ENCODE results near the gene FRMD8. TPM values are rescaled to one million over a fixed set of nuclear protein-coding genes. Genes with fewer than 3 reads are reported as not detected.

The FRMD8 gene
- polyA plus RNA-seq, 3 donors: 16.5 to 30.6 (median 17.3) TPM

DNA sequence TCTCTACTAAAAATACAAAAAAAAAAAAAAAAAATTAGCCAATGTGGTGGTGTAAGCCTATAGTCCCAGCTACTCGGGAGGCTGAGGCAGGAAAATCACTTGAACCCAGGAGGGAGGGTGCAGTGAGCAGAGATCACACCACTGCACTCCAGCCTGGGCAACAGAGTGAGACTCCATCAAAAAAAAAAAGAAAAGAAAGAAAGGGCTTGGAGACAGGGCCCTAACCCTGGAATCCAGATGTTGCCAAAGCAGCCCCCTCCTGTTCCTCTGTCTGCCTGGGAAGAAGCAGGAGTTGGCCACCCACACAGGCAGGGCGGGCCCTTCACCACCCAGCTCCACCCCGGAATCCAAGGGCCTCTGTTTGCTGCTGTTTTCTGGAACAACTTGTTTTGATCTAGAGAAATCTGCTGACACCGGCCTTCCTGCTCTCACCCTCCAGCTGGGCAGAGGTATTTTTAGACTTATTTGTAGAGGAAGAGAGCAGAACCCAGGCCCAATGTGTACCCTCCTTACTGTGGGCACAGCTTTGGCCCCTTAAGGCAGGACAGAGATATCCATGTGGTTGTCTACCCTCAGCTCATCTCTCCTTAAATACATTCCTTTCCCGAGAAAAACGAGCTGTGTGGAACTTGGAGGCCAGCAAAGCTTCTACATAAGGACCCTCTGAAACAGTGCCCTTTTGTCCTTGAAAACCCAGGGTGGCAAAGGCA, 33.5 kb downstream of the FRMD8 start:
- H3K27ac ChIP-seq (ENCODE audit: low read depth, low read length): peak overlapping the region; percentile 98
- 1 to 2% (median 1%) methylated on average over 6 of the region's 6 CpGs for WGBS, 3 donors

DNA sequence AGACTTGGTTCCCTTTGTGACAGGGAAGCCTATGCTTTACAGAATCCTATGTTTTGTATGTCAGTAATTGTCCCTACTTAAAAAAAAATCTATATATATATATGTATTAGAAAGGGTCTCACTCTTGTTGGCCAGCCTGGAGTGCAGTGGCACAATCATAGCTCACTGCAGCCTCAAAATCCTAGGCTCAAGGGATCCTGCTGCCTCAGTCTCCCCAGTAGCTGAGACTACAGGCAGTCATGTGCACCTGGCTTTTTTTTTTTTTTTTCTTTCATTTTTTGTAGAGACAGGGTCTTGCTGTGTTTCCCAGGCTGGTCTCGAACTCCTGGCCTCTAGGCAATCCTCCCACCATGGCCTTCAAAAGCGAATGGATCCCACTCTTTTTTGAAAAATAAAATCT, 34.1 kb downstream of the FRMD8 start:
- WGBS, 3 donors: 56 to 76% (median 57%) methylated on average over 2 of the region's 2 CpGs
- H3K27ac ChIP-seq (ENCODE audit: low read depth, low read length): peak overlapping the region; percentile 98

DNA sequence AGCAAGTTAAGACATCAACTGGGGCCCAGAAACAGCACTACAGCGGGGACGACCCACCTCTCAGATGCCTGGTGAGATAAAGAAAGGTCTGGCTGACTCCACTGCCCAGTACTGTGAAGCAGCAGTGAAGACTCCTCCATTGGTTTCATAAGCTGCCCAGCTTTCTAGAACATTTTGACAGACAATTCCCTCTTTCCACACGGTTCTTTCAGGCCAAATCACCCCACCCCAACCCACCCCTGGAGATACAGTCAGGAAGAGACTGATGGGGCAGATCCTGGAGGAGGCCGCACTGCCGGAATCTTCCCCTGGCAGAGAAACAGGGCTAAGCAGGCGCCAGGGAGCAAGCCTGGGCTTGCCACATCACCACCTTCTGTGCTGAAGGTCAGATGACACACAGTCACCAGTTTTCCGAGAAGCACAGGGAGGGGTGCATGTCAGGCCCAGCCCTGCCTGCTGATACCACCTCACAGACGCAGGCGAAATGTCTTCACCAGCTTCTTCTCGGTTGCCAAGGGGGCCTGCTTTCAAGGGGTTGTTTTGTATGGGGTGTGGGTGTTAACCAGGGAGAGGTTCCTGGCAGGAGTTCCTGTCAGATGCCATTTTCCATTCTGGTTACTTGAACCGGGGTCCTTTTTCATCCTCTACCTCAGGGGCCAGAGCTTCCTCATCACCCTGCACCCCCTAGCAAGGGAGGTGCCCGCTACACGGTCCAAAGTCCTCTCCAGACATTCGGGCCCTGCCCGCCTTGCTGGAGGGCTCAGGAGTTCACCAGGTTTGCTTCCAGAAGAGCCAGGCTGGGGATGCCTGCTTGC, 34.7 kb downstream of the FRMD8 start:
- WGBS, 3 donors: 2 to 5% (median 3%) methylated on average over 15 of the region's 15 CpGs
- H3K27ac ChIP-seq (ENCODE audit: low read depth, low read length): peak overlapping the region; percentile 100

DNA sequence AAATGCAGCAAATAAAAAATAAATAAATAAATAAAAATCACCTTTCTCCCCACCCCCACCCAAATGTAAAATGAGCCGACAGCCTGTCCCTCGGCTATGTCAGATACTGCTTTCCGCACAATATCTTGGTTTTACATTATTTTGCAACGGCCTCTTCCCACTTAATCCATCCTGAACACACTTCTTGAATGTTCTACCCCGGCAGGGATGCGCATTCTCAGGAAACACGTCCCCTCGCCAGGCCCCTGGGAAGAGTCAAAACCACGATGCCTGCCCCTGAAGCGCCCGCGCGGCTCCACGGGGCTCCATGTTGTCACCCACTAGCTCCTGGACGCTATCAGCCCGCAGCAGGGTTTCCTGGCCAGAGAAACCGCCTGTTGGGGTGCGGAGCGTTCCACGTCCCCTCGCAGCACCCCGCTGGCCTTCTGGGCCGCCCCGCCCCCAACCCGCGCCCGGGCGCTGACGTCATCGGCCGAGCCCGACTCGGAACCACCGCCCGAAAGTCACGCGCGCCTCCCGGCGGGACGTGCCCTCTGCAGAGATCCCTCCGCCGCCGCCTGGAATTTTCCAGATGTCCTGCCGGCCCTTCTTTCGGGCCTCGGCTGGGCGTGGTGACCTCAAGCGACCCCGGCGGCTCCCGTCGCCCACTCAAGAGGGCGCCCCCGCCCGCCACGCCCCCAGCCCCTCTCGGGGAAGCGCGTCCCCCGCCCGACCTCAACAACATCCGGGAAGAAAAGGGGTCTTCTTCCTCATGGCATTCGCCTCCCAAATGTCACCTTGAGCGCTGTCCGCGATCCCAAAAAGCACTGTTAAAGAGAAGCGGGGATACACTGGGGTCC, 35.6 kb downstream of the FRMD8 start:
- peak overlapping the region; percentile 100 for H3K27ac ChIP-seq (ENCODE audit: low read depth, low read length)
- 0% methylated on average over 45 to 68 of the region's 68 CpGs for WGBS, 3 donors

DNA sequence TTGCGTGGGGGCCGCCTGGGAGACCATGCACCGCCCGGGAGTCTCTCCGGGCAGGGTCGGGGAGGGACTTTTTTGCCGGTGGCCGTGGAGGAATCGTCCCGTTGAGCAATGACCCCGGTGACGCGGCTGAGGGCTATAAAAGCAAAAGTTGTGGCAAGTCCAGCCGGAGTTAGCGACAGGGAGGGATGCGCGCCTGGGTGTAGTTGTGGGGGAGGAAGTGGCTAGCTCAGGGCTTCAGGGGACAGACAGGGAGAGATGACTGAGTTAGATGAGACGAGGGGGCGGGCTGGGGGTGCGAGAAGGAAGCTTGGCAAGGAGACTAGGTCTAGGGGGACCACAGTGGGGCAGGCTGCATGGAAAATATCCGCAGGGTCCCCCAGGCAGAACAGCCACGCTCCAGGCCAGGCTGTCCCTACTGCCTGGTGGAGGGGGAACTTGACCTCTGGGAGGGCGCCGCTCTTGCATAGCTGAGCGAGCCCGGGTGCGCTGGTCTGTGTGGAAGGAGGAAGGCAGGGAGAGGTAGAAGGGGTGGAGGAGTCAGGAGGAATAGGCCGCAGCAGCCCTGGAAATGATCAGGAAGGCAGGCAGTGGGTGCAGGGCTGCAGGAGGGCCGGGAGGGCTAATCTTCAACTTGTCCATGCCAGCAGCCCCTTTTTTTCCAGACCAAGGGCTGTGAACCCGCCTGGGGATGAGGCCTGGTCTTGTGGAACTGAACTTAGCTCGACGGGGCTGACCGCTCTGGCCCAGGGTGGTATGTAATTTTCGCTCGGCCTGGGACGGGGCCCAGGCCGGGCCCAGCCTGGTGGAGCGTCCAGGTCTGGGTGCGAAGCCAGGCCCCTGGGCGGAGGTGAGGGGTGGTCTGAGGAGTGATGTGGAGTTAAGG, 36.4 kb downstream of the FRMD8 start, which contains the start of gene NEAT1:
TSS of gene NEAT1 (plus strand) at position 166 of the 883 bp plus-strand sequence.
- WGBS, 3 donors: 0 to 18% (median 2%) methylated on average over 39 to 40 of the region's 40 CpGs
- H3K27ac ChIP-seq (ENCODE audit: low read depth, low read length): peak within 1 kb of the TSS; percentile 100

DNA sequence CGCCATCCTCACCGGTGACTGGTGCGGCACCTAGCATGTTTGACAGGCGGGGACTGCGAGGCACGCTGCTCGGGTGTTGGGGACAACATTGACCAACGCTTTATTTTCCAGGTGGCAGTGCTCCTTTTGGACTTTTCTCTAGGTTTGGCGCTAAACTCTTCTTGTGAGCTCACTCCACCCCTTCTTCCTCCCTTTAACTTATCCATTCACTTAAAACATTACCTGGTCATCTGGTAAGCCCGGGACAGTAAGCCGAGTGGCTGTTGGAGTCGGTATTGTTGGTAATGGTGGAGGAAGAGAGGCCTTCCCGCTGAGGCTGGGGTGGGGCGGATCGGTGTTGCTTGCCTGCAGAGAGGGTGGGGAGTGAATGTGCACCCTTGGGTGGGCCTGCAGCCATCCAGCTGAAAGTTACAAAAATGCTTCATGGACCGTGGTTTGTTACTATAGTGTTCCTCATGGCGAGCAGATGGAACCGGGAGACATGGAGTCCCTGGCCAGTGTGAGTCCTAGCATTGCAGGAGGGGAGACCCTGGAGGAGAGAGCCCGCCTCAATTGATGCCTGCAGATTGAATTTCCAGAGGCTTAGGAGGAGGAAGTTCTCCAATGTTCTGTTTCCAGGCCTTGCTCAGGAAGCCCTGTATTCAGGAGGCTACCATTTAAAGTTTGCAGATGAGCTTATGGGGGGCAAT, 37.2 kb downstream of the FRMD8 start:
- 1 to 36% (median 5%) methylated on average over 19 of the region's 19 CpGs for WGBS, 3 donors

DNA sequence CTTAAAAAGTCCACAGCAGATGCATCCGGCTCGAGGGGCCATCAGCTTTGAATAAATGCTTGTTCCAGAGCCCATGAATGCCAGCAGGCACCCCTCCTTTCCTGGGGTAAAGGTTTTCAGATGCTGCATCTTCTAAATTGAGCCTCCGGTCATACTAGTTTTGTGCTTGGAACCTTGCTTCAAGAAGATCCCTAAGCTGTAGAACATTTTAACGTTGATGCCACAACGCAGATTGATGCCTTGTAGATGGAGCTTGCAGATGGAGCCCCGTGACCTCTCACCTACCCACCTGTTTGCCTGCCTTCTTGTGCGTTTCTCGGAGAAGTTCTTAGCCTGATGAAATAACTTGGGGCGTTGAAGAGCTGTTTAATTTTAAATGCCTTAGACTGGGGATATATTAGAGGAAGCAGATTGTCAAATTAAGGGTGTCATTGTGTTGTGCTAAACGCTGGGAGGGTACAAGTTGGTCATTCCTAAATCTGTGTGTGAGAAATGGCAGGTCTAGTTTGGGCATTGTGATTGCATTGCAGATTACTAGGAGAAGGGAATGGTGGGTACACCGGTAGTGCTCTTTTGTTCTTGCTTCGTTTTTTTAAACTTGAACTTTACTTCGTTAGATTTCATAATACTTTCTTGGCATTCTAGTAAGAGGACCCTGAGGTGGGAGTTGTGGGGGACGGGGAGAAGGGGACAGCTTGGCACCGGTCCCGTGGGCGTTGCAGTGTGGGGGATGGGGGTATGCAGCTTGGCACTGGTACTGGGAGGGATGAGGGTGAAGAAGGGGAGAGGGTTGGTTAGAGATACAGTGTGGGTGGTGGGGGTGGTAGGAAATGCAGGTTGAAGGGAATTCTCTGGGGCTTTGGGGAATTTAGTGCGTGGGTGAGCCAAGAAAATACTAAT, 38.0 kb downstream of the FRMD8 start:
- peak overlapping the region; percentile 100 for H3K27ac ChIP-seq (ENCODE audit: low read depth, low read length)
- 0 to 12% (median 2%) methylated on average over 18 of the region's 18 CpGs for WGBS, 3 donors

More for the DNA sequence above, 37.2 kb downstream of the FRMD8 start:
- peak overlapping the region; percentile 100 for H3K27ac ChIP-seq (ENCODE audit: low read depth, low read length)

DNA sequence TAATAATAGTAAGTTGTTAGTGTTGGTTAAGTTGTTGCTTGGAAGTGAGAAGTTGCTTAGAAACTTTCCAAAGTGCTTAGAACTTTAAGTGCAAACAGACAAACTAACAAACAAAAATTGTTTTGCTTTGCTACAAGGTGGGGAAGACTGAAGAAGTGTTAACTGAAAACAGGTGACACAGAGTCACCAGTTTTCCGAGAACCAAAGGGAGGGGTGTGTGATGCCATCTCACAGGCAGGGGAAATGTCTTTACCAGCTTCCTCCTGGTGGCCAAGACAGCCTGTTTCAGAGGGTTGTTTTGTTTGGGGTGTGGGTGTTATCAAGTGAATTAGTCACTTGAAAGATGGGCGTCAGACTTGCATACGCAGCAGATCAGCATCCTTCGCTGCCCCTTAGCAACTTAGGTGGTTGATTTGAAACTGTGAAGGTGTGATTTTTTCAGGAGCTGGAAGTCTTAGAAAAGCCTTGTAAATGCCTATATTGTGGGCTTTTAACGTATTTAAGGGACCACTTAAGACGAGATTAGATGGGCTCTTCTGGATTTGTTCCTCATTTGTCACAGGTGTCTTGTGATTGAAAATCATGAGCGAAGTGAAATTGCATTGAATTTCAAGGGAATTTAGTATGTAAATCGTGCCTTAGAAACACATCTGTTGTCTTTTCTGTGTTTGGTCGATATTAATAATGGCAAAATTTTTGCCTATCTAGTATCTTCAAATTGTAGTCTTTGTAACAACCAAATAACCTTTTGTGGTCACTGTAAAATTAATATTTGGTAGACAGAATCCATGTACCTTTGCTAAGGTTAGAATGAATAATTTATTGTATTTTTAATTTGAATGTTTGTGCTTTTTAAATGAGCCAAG, 38.9 kb downstream of the FRMD8 start:
- 0 to 12% (median 2%) methylated on average over 9 of the region's 9 CpGs for WGBS, 3 donors

DNA sequence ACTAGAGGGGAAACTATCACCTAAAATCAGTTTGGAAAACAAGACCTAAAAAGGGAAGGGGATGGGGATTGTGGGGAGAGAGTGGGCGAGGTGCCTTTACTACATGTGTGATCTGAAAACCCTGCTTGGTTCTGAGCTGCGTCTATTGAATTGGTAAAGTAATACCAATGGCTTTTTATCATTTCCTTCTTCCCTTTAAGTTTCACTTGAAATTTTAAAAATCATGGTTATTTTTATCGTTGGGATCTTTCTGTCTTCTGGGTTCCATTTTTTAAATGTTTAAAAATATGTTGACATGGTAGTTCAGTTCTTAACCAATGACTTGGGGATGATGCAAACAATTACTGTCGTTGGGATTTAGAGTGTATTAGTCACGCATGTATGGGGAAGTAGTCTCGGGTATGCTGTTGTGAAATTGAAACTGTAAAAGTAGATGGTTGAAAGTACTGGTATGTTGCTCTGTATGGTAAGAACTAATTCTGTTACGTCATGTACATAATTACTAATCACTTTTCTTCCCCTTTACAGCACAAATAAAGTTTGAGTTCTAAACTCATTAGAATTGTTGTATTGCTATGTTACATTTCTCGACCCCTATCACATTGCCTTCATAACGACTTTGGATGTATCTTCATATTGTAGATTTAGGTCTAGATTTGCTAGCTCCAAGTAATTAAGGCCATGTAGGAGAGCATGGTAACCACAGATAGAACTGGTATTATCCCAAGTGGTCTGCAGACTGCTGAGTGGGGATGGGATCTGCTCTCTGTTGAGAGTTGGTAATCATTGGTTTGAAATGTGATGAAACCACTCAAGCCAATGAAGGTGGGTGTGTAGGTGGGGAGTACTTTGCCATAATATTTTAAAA, 39.8 kb downstream of the FRMD8 start:
- WGBS, 3 donors: 1 to 17% (median 3%) methylated on average over 9 of the region's 9 CpGs
- H3K27ac ChIP-seq (ENCODE audit: low read depth, low read length): peak overlapping the region; percentile 90

More for the DNA sequence above, 38.9 kb downstream of the FRMD8 start:
- peak overlapping the region; percentile 100 for H3K27ac ChIP-seq (ENCODE audit: low read depth, low read length)

DNA sequence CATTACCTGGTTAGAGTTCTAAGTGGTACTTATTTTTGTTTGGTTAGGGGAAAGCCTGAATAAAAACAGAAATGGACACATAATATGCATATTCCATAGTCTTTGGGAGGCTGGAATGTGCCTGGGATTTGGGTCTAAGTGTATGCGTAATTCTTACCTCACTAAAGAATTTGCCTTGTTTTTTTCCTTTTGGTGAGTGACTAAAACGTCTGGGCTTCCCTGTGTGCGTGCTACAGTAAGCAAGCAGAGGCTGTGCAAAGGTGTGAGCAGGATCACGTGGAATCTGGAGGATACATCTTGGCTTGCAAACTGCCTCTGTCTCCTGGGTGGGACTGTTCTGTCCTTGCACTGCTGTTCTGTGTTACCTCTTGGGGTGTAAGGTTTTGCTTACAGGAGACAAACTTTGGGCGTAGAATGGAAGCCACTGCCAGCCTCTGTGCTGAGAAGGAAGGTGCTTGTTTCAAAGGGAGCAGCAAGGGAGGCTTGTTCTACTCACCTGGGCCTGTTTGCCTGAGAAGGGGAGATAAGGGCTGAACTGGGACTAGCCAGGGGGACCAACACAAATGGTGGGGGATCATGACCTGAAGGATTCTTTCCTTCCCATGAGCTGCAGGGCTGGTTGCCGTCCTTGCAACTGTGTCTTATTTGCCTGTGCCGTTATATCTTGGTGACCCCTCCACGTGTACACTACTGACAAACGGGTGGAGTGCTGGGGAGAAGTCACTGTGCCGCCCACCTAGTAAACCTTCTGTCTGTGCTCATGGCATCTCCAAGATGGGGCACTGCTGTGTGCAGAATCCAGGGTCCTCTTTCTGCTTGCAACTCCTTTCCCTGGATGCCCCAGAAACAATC, 40.6 kb downstream of the FRMD8 start:
- WGBS, 3 donors: 16 to 26% (median 20%) methylated on average over 10 of the region's 10 CpGs
- peak overlapping the region; percentile 13 for H3K27ac ChIP-seq (ENCODE audit: low read depth, low read length)

DNA sequence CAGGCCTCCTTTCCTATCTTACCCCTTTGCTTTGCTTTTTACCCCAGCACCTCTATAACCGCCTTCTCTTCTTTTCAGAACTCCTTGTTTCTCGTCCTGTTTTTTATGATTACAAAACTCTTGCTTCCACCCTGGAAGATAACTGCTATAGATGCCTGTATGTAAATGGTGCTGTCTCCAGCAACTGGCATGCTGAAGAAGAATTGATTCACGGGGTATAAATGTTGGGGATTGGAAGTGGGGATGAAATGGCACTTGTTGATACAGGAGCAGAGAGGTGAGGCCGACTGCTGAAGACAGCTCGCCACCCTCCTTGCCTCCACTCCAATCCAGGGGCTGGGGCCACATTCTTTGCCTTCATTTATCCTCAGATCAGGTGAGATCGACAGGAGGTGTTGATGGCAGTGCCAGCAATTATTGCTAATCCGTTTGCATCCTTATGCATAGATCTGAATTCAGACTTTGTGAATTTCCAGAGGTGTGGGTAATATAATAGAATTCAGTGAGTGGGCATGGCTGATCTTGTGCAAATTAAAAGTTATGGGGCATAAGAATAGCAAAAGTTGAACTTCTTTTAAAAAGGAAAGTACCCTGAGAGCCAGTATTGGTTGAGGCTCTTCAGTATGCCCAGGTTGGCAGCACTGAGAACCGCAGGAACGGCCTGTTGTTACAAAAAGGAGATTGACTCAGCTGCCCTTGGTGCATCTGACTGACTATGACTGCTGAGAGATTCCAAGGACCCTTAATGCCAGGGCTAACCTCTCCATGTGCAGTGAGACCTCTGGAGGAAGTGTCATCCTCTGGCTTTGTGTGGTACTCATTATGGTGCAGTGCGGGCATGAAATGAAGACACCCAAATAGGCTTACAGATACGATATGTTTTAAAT, 41.5 kb downstream of the FRMD8 start:
- H3K27ac ChIP-seq (ENCODE audit: low read depth, low read length): no peak overlapping the region
- WGBS, 3 donors: 20 to 32% (median 26%) methylated on average over 11 of the region's 11 CpGs

DNA sequence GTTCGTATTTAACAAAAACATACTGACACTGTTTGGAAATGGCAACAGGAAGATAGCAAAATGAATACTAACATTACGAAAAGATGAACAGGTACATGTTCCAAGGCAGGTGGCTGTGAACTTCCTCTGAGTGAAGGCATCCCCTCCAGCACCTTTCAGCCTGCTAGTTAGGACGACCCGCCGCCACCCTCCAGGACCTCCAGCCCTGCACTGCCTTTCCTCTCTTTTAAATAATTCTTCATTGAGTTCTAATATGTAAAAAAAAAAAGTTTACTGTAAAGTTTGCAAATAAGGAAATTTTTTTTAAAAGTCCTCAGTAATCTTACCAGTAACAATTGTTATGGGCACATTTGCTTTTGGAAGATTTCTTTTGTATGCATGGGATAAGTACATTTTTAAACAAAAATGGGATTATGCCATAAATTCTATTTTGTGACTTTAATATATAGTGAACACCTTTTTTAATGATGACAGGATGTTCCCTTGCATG, 42.2 kb downstream of the FRMD8 start:
- no peak overlapping the region for H3K27ac ChIP-seq (ENCODE audit: low read depth, low read length)
- WGBS, 3 donors: 20 to 45% (median 27%) methylated on average over 5 of the region's 5 CpGs

All from adipose tissue (tissue), 3 donors.